Measurements from ENCODE around the gene FLNB. TPM values are rescaled to one million over a fixed set of nuclear protein-coding genes. Genes with fewer than 3 reads are reported as not detected.

Gene FLNB
- total RNA-seq, 2 donors from 2014 or later, result 331 to 408 TPM

- intact Hi-C loops (cut with DNase I), result loop anchor here (5.0 kb wide), 1 partner anchor 36 kb away; no protein-coding TSS in a partner anchor
- TF ChIP-seq POLR2A (IDR thresholded peaks at IDR 0.05) (no peak), CTCF (IDR thresholded peaks at IDR 0.05) (no peak), POLR2AphosphoS5 (IDR thresholded peaks at IDR 0.05) (no peak)
- no peak overlapping the region for H3K27ac ChIP-seq
- WGBS, result 76% methylated on average over 21 of the region's 21 CpGs
- H3K27me3 ChIP-seq (replicated peaks; ENCODE audit: insufficient read depth), result no peaks in the 10 kb centered on the region
- no peak overlapping the region for H3K4me3 ChIP-seq
- DNase-seq (ENCODE audit: low spot score), result no peak
- no peaks in the 10 kb centered on the region for H3K36me3 ChIP-seq
- H3K9me3 ChIP-seq, result no peaks in the 10 kb centered on the region
- H3K4me1 ChIP-seq (replicated peaks), result no peaks in the 10 kb centered on the region
Observed at GRCh38 chr3:57961177-57961827, 46.9 kb upstream of the FLNB start.

- Histone ChIP-seq H3K4me1 (replicated peaks) (no peaks in the 10 kb centered on the region), H3K27me3 (replicated peaks; ENCODE audit: insufficient read depth) (no peaks in the 10 kb centered on the region), H3K4me3 (no peak overlapping the region), H3K36me3 (no peaks in the 10 kb centered on the region), H3K27ac (no peak overlapping the region), H3K9me3 (no peaks in the 10 kb centered on the region)
- DNase-seq (ENCODE audit: low spot score), result no peak
- intact Hi-C loops (cut with DNase I), result loop anchor here (5.0 kb wide), 1 partner anchor 35 kb away; no protein-coding TSS in a partner anchor
- 79% methylated on average over 5 of the region's 5 CpGs for WGBS
- TF ChIP-seq POLR2A (IDR thresholded peaks at IDR 0.05) (no peak), CTCF (IDR thresholded peaks at IDR 0.05) (peak in 3 of 4 experiments; percentile 11 to 51 (median 28))
Observed at GRCh38 chr3:57961828-57962447, 46.3 kb upstream of the FLNB start.

GRCh38 chr3:57962448-57962834 lies 45.8 kb upstream of the FLNB start:
- Histone ChIP-seq H3K27ac (no peak overlapping the region), H3K9me3 (no peaks in the 10 kb centered on the region), H3K36me3 (no peaks in the 10 kb centered on the region), H3K27me3 (replicated peaks; ENCODE audit: insufficient read depth) (no peaks in the 10 kb centered on the region), H3K4me1 (replicated peaks) (no peaks in the 10 kb centered on the region), H3K4me3 (no peak overlapping the region)
- 93% methylated on average over 6 of the region's 6 CpGs for WGBS
- no peak for DNase-seq (ENCODE audit: low spot score)
- intact Hi-C loops (cut with DNase I), result loop anchor here (5.0 kb wide), 1 partner anchor 35 kb away; no protein-coding TSS in a partner anchor
- TF ChIP-seq POLR2A (IDR thresholded peaks at IDR 0.05) (no peak), POLR2AphosphoS5 (IDR thresholded peaks at IDR 0.05) (no peak), CTCF (IDR thresholded peaks at IDR 0.05) (no peak)

GRCh38 chr3:57963811-57964346 lies 44.3 kb upstream of the FLNB start:
- no peak overlapping the region for H3K4me3 ChIP-seq
- no peaks in the 10 kb centered on the region for H3K4me1 ChIP-seq (replicated peaks)
- WGBS, result 35% methylated on average over 7 of the region's 7 CpGs
- no peak overlapping the region for H3K27ac ChIP-seq
- no peaks in the 10 kb centered on the region for H3K27me3 ChIP-seq (replicated peaks; ENCODE audit: insufficient read depth)
- no peaks in the 10 kb centered on the region for H3K36me3 ChIP-seq
- no peaks in the 10 kb centered on the region for H3K9me3 ChIP-seq
- TF ChIP-seq CTCF (IDR thresholded peaks at IDR 0.05), result no peak
- TF ChIP-seq POLR2A (IDR thresholded peaks at IDR 0.05), result no peak
- no peak for TF ChIP-seq POLR2AphosphoS5 (IDR thresholded peaks at IDR 0.05)
- intact Hi-C loops (cut with DNase I), result loop anchor here (5.0 kb wide), 1 partner anchor 33 kb away; no protein-coding TSS in a partner anchor
- DNase-seq (ENCODE audit: low spot score), result no peak

All from prostate gland (tissue), 2 donors.